ENCODE measurements around the gene FXYD7. TPM values are rescaled to one million over a fixed set of nuclear protein-coding genes. Genes with fewer than 3 reads are reported as not detected.
"Not testable (repeated sequence)": the region's sequence is repeated elsewhere in the genome, so short reads cannot be mapped to it uniquely, and the experiment has no call there.

FXYD7 gene
- total RNA-seq, 3 donors from 2014 or later: 1.5 TPM; not detected in 2

- intact Hi-C loops (cut with DNase I, micrococcal nuclease): no loop called here
- Histone ChIP-seq H3K4me1 (ENCODE audit: low read depth) (no peaks in the 10 kb centered on the region), H3K36me3 (ENCODE audit: low read depth) (no peaks in the 10 kb centered on the region), H3K4me3 (no peak overlapping the region), H3K9me3 (no peaks in the 10 kb centered on the region)
- DNase-seq (no peak), ATAC-seq (peak; percentile 24)
- TF ChIP-seq CTCF (IDR thresholded peaks at IDR 0.05): no peak
Measured at GRCh38 chr19:35098413-35099049, 44.5 kb upstream of the FXYD7 start.

GRCh38 chr19:35099155-35099896 lies 43.7 kb upstream of the FXYD7 start:
- Histone ChIP-seq H3K9me3 (no peaks in the 10 kb centered on the region), H3K36me3 (ENCODE audit: low read depth) (no peaks in the 10 kb centered on the region), H3K4me1 (ENCODE audit: low read depth) (no peaks in the 10 kb centered on the region), H3K4me3 (no peak overlapping the region)
- ATAC-seq (no peak), DNase-seq (no peak)
- no peak for TF ChIP-seq CTCF (IDR thresholded peaks at IDR 0.05)
- intact Hi-C loops (cut with DNase I, micrococcal nuclease): no loop called here

GRCh38 chr19:35099897-35100275 lies 43.2 kb upstream of the FXYD7 start:
- intact Hi-C loops (cut with DNase I, micrococcal nuclease): no loop called here
- no peak for TF ChIP-seq CTCF (IDR thresholded peaks at IDR 0.05)
- no peaks in the 10 kb centered on the region for H3K4me1 ChIP-seq (ENCODE audit: low read depth)
- no peak overlapping the region for H3K4me3 ChIP-seq
- DNase-seq (no peak), ATAC-seq (no peak)
- no peaks in the 10 kb centered on the region for H3K9me3 ChIP-seq
- H3K36me3 ChIP-seq (ENCODE audit: low read depth): no peaks in the 10 kb centered on the region

- intact Hi-C loops (cut with DNase I, micrococcal nuclease): no loop called here
- no peak overlapping the region for H3K4me3 ChIP-seq
- H3K36me3 ChIP-seq (ENCODE audit: low read depth): no peaks in the 10 kb centered on the region
- no peaks in the 10 kb centered on the region for H3K9me3 ChIP-seq
- no peak for DNase-seq
- H3K4me1 ChIP-seq (ENCODE audit: low read depth): no peaks in the 10 kb centered on the region
- no peak for ATAC-seq
- TF ChIP-seq CTCF (IDR thresholded peaks at IDR 0.05): no peak
Measured at GRCh38 chr19:35100588-35101533, 42.2 kb upstream of the FXYD7 start.

GRCh38 chr19:35101949-35102348 lies 41.1 kb upstream of the FXYD7 start:
- DNase-seq; H3K36me3 ChIP-seq (ENCODE audit: low read depth); intact Hi-C loops (cut with DNase I, micrococcal nuclease); H3K4me3 ChIP-seq; H3K9me3 ChIP-seq; ATAC-seq; H3K4me1 ChIP-seq (ENCODE audit: low read depth): not testable (repeated sequence)

GRCh38 chr19:35103614-35104013 lies 39.4 kb upstream of the FXYD7 start:
- H3K4me3 ChIP-seq; H3K4me1 ChIP-seq (ENCODE audit: low read depth); H3K9me3 ChIP-seq; DNase-seq; H3K36me3 ChIP-seq (ENCODE audit: low read depth); ATAC-seq; intact Hi-C loops (cut with DNase I, micrococcal nuclease): not testable (repeated sequence)
